Activated CD8-positive, alpha-beta memory T cell treated with anti-CD3 and anti-CD28 coated beads, Interleukin-2, amount 10 ng/mL, durations not matched to agents 7 days and 5 days (primary cell): Measurements from ENCODE around the gene NEDD9. TPM values are rescaled to one million over a fixed set of nuclear protein-coding genes. Genes with fewer than 3 reads are reported as not detected.

Source experiments
- ATAC-seq: fragments of 150-1000 bp; cut with Tn5 transposase; one replicate; pipeline ENCODE4 v1.10.0; 2021; ENCODE audit warnings: moderate library complexity
- CTCF ChIA-PET: fragments of 350-600 bp; sonication (Branson Sonifier 250); formaldehyde crosslinking; loops from one replicate; lab custom pipeline; 2021; ENCODE audit warnings: antibody characterized with exemption; lab: Charles Lee
- DNase-seq: peaks from one replicate; pipeline ENCODE4 v3.0.0-alpha.2; 2020
- H3K27ac Mint-ChIP-seq: one replicate; pipeline ENCODE4 v1.8.0; 2021; ENCODE audit warnings: mild to moderate bottlenecking, mixed read lengths
- H3K27me3 Mint-ChIP-seq: one replicate; pipeline ENCODE4 v1.8.0; 2021; ENCODE audit warnings: mixed read lengths
- H3K36me3 Mint-ChIP-seq: one replicate; pipeline ENCODE4 v1.8.0; 2021; ENCODE audit warnings: mild to moderate bottlenecking, mixed read lengths
- H3K4me1 Mint-ChIP-seq: one replicate; pipeline ENCODE4 v1.8.0; 2021; ENCODE audit warnings: mixed read lengths
- H3K4me3 Mint-ChIP-seq: one replicate; pipeline ENCODE4 v1.8.0; 2021; ENCODE audit warnings: mild to moderate bottlenecking, moderate library complexity, mixed read lengths
- H3K9me3 Mint-ChIP-seq: one replicate; pipeline ENCODE4 v1.8.0; 2022; ENCODE audit warnings: low read depth, mixed read lengths
- total RNA-seq, 2 experiments: library from RNA; stranded (reverse); gene quantifications; one replicate each; pipeline ENCODE4 v1.2.3, GENCODE V29; 2021

NEDD9 gene
- total RNA-seq, 2 experiments from 2014 or later, result 84.5 to 114 TPM

DNA sequence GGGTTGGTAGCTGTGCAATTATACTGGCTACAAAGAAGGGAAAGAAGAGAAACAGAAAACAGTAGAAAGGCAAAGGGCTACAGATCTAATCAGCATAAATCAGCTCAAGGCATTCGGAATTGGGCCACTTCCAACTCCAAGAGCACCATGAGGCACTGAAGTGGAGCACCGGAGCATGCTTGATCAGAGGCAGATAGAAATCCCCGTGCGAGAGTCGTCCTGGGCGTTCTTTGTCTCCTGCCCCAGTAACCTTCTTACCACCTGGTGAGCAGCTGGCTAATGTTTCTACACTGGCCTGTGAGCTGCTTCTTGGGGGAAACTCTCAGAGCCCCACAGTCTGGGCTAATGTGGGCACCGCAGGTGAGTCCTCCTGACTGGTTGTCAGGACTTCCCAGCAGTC, 16.7 kb downstream of the NEDD9 start:
- H3K27ac Mint-ChIP-seq, result no peak overlapping the region
- ATAC-seq (no peak), DNase-seq (no peak)
- peaks cover 86% of the 10 kb centered on the region for H3K36me3 Mint-ChIP-seq
- no peaks in the 10 kb centered on the region for H3K9me3 Mint-ChIP-seq
- no peak overlapping the region for H3K4me3 Mint-ChIP-seq
- H3K4me1 Mint-ChIP-seq, result peaks cover 73% of the 10 kb centered on the region
- CTCF ChIA-PET, result no interaction called here
- H3K27me3 Mint-ChIP-seq, result no peaks in the 10 kb centered on the region

DNA sequence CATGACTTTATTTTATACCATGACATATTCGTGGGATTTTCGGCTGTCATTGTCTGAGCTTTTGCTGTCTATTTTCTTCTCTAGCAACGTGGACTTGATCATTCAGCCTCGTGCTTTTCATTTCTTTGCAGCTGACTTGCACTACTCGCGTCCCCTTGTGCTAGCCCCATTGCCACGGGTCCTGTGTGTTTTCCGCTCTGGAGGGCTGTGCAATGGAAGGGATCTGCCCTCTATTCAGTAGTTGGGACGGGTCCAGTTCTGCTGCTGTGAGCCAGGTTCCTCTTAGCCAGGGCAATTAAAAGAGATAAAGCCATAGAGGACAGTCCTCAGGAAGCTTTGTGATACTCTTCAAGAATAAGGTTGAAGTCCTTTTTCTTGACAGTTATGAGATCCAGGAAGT, 17.6 kb downstream of the NEDD9 start:
- ATAC-seq, result no peak
- Mint-ChIP-seq H3K9me3 (no peaks in the 10 kb centered on the region), H3K4me3 (no peak overlapping the region), H3K27ac (no peak overlapping the region), H3K4me1 (peaks cover 68% of the 10 kb centered on the region), H3K27me3 (no peaks in the 10 kb centered on the region), H3K36me3 (peaks cover 85% of the 10 kb centered on the region)
- DNase-seq, result no peak
- CTCF ChIA-PET, result no interaction called here

DNA sequence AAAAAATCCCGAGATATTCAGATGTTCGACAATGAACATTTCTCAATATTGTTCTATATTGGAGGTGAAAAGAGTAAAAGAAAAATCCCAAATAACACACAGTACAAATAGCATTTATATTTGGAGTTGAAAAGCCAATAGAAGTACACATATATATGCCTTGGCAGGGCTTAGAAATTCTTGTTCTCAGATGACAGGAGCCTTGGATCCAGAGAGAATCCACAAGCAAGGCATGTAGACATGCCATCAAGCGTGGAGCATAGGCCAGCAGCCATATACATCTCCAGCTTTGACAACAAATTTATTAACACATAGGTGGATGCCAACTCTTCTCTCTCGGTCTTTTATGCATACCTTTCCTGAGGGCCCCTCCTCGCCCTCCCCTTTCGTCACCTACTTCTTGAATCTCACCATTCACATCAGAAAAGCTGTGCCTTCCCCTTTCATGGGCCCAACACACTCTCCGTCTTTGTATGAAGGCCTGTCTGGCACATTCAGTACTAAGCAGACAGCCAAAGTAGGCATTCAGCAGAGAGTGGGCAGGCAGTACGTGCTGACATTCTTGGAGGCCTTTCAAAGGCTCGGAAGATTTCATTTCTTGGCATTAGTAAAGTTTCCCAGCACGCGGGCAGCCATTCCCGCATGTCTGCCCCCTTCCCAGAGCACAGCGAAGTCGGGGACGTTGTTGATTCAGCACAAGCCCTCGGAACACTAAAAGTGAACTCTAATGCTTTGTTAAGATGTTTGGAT, 18.2 kb downstream of the NEDD9 start:
- Mint-ChIP-seq H3K9me3 (no peaks in the 10 kb centered on the region), H3K36me3 (peaks cover 85% of the 10 kb centered on the region), H3K4me3 (no peak overlapping the region), H3K27ac (no peak overlapping the region), H3K27me3 (no peaks in the 10 kb centered on the region), H3K4me1 (peaks cover 67% of the 10 kb centered on the region)
- no peak for DNase-seq
- no peak for ATAC-seq
- CTCF ChIA-PET, result interaction anchor here (3.5 kb wide), 1 partner anchor 19 kb away, joined by 11 read pairs; the partner anchor contains the start of gene NEDD9

DNA sequence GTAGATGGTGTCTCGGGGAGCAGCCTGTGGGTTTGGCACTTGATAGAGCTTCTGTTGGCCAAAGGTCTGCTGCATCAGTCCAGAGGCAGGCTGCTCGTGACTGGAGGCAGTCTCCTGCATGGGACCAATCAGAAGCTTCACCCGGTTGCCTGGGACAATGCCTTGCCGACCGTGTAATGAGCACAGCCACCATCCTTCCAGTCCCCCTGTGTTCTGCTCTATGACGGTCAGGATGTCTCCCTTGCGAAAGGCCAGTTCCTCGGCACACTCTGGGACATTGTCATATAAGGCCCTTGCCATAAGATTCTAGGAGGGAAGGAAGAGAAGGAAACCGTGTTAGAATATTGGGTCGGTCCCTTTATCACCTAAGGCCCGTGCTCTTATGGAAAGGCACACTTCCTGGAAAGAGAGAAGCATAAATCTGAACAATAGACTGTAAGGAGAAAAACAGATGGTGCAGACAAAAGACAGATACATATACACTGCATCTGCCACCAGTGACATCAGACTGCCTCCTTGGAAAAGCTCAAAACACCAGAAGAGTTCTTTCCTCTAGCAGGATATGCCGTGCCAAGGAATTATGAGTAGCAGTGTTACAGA, 18.9 kb downstream of the NEDD9 start:
- H3K27ac Mint-ChIP-seq, result no peak overlapping the region
- no peaks in the 10 kb centered on the region for H3K27me3 Mint-ChIP-seq
- peaks cover 64% of the 10 kb centered on the region for H3K4me1 Mint-ChIP-seq
- CTCF ChIA-PET, result interaction anchor here (0.6 to 3.5 kb wide), 4 partner anchors 9 to 63 kb away, joined by 3 to 11 read pairs (median 3); partner anchors contain the start of gene NEDD9
- no peak for DNase-seq
- H3K4me3 Mint-ChIP-seq, result no peak overlapping the region
- H3K9me3 Mint-ChIP-seq, result no peaks in the 10 kb centered on the region
- no peak for ATAC-seq
- peaks cover 82% of the 10 kb centered on the region for H3K36me3 Mint-ChIP-seq

DNA sequence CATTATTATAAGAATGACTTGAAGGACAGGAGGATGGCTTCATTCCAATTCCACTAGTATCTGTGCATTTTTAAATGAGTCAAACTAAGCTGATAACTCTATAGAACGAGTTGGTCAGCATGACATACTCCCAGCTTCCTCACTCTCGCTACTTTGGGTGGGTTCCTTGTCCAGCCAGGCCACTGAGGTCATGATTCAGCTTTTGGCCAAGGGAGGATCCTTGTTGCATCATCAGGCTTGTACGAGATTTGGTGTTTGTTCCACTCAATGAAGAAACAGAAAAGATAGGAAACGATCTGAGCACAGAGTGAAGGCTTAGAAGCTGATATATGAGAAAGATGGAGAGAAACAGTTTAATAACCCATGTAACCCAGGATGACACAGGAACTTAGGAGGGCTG, 19.8 kb downstream of the NEDD9 start:
- no peak overlapping the region for H3K4me3 Mint-ChIP-seq
- no peaks in the 10 kb centered on the region for H3K27me3 Mint-ChIP-seq
- CTCF ChIA-PET, result interaction anchor here (0.6 to 3.5 kb wide), 5 partner anchors 10 to 62 kb away, joined by 3 to 11 read pairs (median 3); partner anchors contain the start of gene NEDD9
- peaks cover 79% of the 10 kb centered on the region for H3K36me3 Mint-ChIP-seq
- H3K27ac Mint-ChIP-seq, result peak overlapping the region; percentile 12
- H3K4me1 Mint-ChIP-seq, result peaks cover 61% of the 10 kb centered on the region
- no peak for DNase-seq
- H3K9me3 Mint-ChIP-seq, result no peaks in the 10 kb centered on the region
- no peak for ATAC-seq

DNA sequence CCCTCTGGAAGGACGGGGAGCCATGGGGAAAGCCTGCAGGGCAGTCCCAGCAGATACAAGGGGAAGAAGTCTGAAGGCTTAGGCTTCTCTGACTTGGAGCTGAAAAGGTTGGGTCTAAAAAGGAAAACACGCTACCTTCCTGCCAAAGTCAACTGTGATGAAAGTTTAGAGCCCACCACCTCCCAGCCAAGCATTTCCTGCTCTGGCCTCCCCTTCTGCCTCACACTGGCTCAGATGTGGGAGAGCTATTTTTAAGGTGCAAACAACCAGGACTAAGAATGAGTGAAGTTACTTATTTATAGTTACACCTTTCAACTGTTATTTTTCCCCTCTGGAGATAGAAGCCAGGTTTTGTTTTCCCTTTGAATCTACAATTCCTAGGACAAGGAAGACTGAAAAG, 21.2 kb downstream of the NEDD9 start:
- Mint-ChIP-seq H3K9me3 (no peaks in the 10 kb centered on the region), H3K27ac (peak overlapping the region; percentile 67), H3K36me3 (peaks cover 83% of the 10 kb centered on the region), H3K4me1 (peaks cover 62% of the 10 kb centered on the region), H3K27me3 (no peaks in the 10 kb centered on the region), H3K4me3 (no peak overlapping the region)
- CTCF ChIA-PET, result interaction anchor here (3.5 kb wide), 1 partner anchor 22 kb away, joined by 11 read pairs; the partner anchor contains the start of gene NEDD9
- DNase-seq, result no peak
- no peak for ATAC-seq

DNA sequence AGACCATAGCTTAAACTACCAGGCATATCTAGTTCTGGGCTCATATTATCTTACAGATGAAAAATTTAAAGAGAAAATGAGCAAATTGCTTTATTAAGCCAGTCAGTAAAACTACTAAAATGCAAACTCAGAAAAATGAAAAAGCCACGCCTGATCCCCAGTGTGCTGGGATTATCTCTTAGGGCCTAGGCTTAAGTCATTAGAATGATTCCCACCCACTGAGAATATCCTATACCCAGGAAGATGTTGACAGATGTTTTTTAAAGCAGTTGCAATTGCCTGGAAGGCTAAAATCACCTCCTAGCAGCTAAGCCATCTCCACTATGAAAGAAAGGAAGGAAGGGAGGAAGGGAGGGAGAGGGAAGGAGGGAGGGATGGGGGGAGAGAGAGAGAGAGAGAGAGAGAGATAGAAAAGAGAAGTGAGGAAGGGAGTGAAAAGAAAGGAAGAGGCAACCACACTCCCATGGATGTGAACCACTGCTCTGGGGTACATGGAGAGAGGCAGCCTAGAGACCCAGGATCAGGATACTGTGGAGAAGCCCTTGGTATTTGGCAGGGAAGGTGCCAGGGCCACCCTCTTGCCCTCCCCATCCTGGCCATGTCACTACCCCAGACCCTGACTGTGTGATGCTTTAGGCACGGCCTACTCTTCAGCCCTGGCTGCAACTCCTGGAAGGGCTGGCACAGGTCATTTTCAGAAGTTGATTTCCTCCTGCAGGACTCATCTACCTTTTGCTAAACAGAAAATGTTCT, 21.9 kb downstream of the NEDD9 start:
- no peak for ATAC-seq
- no peak for DNase-seq
- H3K4me3 Mint-ChIP-seq, result no peak overlapping the region
- peaks cover 83% of the 10 kb centered on the region for H3K36me3 Mint-ChIP-seq
- H3K27me3 Mint-ChIP-seq, result no peaks in the 10 kb centered on the region
- H3K27ac Mint-ChIP-seq, result peak overlapping the region; percentile 21
- CTCF ChIA-PET, result interaction anchor here (3.5 kb wide), 1 partner anchor 22 kb away, joined by 11 read pairs; the partner anchor contains the start of gene NEDD9
- no peaks in the 10 kb centered on the region for H3K9me3 Mint-ChIP-seq
- peaks cover 66% of the 10 kb centered on the region for H3K4me1 Mint-ChIP-seq

DNA sequence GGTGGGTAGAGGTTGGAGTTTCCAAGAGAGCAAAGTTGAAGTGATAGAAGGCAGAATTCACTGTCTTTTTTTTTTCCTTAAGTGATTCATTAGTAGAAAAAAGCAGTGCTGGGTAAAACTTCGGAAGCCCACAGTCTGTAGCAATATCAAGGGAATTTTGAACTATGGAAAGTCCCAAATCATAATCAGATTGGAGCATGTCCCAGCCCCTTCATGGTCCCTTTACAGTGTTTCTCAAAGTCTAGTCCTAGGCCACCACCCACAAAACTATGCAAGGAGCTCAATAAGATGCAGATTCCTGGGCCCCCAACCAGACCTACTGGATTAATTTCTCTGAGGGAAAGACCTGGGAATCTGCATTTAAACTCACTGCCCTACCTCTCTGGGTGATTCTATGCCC, 22.6 kb downstream of the NEDD9 start:
- Mint-ChIP-seq H3K4me3 (no peak overlapping the region), H3K36me3 (peaks cover 85% of the 10 kb centered on the region), H3K27me3 (no peaks in the 10 kb centered on the region), H3K9me3 (no peaks in the 10 kb centered on the region), H3K27ac (no peak overlapping the region), H3K4me1 (peaks cover 66% of the 10 kb centered on the region)
- CTCF ChIA-PET, result no interaction called here
- DNase-seq, result no peak
- no peak for ATAC-seq

DNA sequence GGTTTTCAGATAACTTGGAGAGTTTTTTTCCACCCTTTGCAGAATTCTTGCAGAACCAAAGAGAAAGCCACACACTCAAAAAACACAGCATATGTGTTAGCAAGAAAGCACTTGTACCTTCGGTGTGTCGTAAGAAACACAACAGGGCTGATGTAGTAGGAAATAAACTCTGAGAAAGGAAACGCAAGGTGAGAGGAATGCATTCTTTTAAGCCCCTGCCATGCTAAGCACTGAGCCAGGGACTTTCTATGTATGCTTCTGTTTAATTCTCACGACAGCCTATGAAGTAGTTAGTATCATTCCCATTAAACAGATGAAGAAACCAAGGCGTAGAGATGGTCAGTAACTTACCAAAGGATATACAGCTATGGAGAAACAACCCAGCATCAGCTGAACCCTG, 23.1 kb downstream of the NEDD9 start:
- Mint-ChIP-seq H3K36me3 (peaks cover 83% of the 10 kb centered on the region), H3K4me3 (no peak overlapping the region), H3K27ac (no peak overlapping the region), H3K4me1 (peaks cover 67% of the 10 kb centered on the region), H3K9me3 (no peaks in the 10 kb centered on the region), H3K27me3 (no peaks in the 10 kb centered on the region)
- CTCF ChIA-PET, result no interaction called here
- ATAC-seq, result no peak
- DNase-seq, result no peak

DNA sequence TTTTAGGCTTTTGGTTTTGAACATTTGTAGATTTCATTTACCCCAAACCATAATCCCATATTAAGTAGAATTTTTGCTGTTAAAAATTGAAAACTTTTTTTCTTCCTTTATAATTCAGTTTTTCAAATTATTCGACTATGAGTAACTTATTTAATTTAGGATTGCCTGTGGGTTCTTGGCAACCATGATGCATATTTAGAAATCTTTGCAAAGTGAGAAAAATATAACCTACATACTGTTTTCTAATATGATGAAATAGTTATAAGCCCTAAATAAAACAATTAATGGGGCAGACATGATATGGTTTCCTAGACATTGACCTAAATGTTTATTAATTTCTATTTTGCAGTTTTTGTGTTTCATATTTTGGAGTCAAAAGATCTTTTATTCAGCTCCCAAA, 23.6 kb downstream of the NEDD9 start:
- Mint-ChIP-seq H3K4me3 (no peak overlapping the region), H3K27ac (no peak overlapping the region), H3K27me3 (no peaks in the 10 kb centered on the region), H3K36me3 (peaks cover 84% of the 10 kb centered on the region), H3K9me3 (no peaks in the 10 kb centered on the region), H3K4me1 (peaks cover 72% of the 10 kb centered on the region)
- no peak for ATAC-seq
- CTCF ChIA-PET, result interaction anchor here (1.2 kb wide), 1 partner anchor 24 kb away, joined by 3 read pairs; the partner anchor contains the start of gene NEDD9
- DNase-seq, result no peak

DNA sequence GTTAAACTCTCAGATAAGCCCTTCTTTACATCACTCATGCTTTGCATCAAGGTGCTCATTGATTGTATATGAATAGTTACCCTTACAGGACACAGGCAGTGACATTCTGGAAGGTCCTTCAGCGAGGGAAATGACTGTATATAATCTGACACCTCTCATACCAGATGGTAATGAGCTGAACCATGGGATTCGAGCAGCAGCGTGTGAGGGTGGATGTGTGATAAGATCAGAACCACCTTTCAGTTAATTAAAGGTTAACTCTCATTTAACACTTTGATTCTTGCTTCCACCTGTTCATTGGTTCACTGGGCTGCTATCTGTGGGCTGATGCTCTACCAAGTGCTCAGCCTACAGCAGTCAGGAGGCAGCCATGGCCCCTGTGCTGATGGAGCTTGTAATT, 24.2 kb downstream of the NEDD9 start:
- peak overlapping the region; percentile 72 for H3K27ac Mint-ChIP-seq
- CTCF ChIA-PET, result interaction anchor here (0.7 to 1.2 kb wide), 2 partner anchors 15 to 25 kb away, joined by 3 read pairs; partner anchors contain the start of gene NEDD9

DNA sequence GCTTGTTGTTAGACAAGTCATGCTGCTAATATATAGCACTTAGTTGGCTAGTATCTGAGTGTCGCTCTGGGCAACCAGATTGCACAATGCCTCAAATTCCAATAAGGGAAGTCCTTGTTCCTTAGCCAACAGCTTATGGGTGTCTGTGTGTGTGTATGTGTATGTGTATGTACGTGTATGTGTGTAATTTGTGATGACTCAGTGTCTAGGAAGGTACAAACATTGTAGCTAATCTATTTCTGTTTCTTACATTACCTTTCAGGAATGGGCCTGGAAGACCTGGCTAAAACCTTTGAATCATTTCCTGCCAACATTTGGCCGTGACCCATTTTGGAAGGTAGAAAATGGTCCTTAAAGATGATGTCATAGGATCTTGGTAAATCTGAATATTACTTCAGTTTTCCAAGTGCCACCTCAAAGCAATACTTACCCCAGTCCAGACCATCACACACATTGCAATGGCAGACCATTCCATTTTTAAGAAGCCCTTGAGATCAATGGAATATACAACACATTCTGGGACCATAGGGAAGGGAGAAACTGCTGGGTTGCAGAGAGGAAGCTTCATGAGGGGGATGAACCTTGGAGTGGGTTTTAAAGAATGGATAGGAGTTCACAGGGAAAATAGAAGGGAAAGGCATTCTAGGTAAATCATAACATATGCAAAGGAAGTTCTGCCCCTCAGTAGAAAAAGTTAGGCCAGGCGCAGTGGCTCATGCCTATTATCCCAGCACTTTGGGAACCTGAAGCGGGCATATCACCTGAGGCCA, 25.1 kb downstream of the NEDD9 start:
- Mint-ChIP-seq H3K27me3 (no peaks in the 10 kb centered on the region), H3K4me1 (peaks cover 73% of the 10 kb centered on the region), H3K9me3 (no peaks in the 10 kb centered on the region), H3K36me3 (peaks cover 83% of the 10 kb centered on the region), H3K27ac (peak overlapping the region; percentile 44), H3K4me3 (no peak overlapping the region)
- CTCF ChIA-PET, result interaction anchor here (0.9 to 1.3 kb wide), 3 partner anchors 10 to 64 kb away, joined by 3 to 4 read pairs (median 3); partner anchors contain the start of gene NEDD9
- ATAC-seq (no peak), DNase-seq (no peak)

More for the DNA sequence above, 24.2 kb downstream of the NEDD9 start:
- Mint-ChIP-seq H3K4me1 (peaks cover 72% of the 10 kb centered on the region), H3K27me3 (no peaks in the 10 kb centered on the region), H3K36me3 (peaks cover 84% of the 10 kb centered on the region), H3K4me3 (no peak overlapping the region), H3K9me3 (no peaks in the 10 kb centered on the region)
- DNase-seq, result no peak
- peak; percentile 61 for ATAC-seq
